RWPE2 (cell line): ENCODE data around the gene GTPBP6.
A peak's percentile ranks its signal among the peaks of the same experiment; 100 is the strongest.

ENCODE experiments used
- ATAC-seq: fragments of 200-7000 bp; cut with Tn5 transposase; 3 replicates; pipeline ENCODE4 v1.9.1; 2021; ENCODE audit warnings: low read depth
- DNase-seq: peaks from one replicate; pipeline ENCODE4 v3.0.0-alpha.2; 2020; ENCODE audit warnings: low spot score
- H3K27ac ChIP-seq: fragments of 450-650 bp; 2 replicates; pipeline ENCODE4 v1.5.1; 2017; ENCODE audit warnings: mild to moderate bottlenecking; ENCODE audit not compliant: poor library complexity, severe bottlenecking
- H3K27me3 ChIP-seq: fragments of 250-450 bp; sonication (Bioruptor Pico); 2 replicates; pipeline ENCODE4 v1.5.1; 2021; ENCODE audit warnings: mild to moderate bottlenecking, moderate library complexity; ENCODE audit not compliant: insufficient read depth, poor library complexity, severe bottlenecking
- H3K36me3 ChIP-seq: fragments of 250-450 bp; sonication (Bioruptor Pico); 2 replicates; pipeline ENCODE4 v1.5.1; 2020; ENCODE audit warnings: low read depth, mild to moderate bottlenecking, moderate library complexity
- H3K4me1 ChIP-seq: fragments of 250-450 bp; sonication (Bioruptor Pico); 2 replicates; pipeline ENCODE4 v1.5.1; 2021; ENCODE audit warnings: mild to moderate bottlenecking, moderate library complexity; ENCODE audit not compliant: insufficient read depth, poor library complexity, severe bottlenecking
- H3K4me3 ChIP-seq: fragments of 250-450 bp; sonication (Bioruptor Pico); 2 replicates; pipeline ENCODE4 v1.5.1; 2021; ENCODE audit warnings: mild to moderate bottlenecking, moderate library complexity; ENCODE audit not compliant: severe bottlenecking
- H3K9me3 ChIP-seq: fragments of 250-450 bp; sonication (Bioruptor Pico); 2 replicates; pipeline ENCODE4 v1.5.1; 2021; ENCODE audit warnings: mild to moderate bottlenecking, moderate library complexity; ENCODE audit not compliant: severe bottlenecking
- CTCF ChIP-seq: fragments of 450-650 bp; IDR thresholded peaks from one replicate; pipeline ENCODE4 v1.5.1; 2017; ENCODE audit warnings: mild to moderate bottlenecking, moderate library complexity; ENCODE audit not compliant: poor library complexity, severe bottlenecking

The GTPBP6 gene

GRCh38 chrX:291411-291901, 27.1 kb downstream of the GTPBP6 start:
- Histone ChIP-seq H3K27ac (no peak overlapping the region), H3K4me3 (no peak overlapping the region), H3K4me1 (peaks cover 5% of the 10 kb centered on the region), H3K36me3 (peaks cover 89% of the 10 kb centered on the region), H3K27me3 (no peaks in the 10 kb centered on the region), H3K9me3 (no peaks in the 10 kb centered on the region)
- DNase-seq: peak; percentile 68
- ATAC-seq: no peak
- TF ChIP-seq CTCF: no peak

- peaks cover 89% of the 10 kb centered on the region for H3K36me3 ChIP-seq
- no peak for TF ChIP-seq CTCF
- DNase-seq (peak; percentile 67), ATAC-seq (no peak)
- no peak overlapping the region for H3K4me3 ChIP-seq
- no peaks in the 10 kb centered on the region for H3K9me3 ChIP-seq
- H3K27ac ChIP-seq: no peak overlapping the region
- peaks cover 5% of the 10 kb centered on the region for H3K4me1 ChIP-seq
- no peaks in the 10 kb centered on the region for H3K27me3 ChIP-seq
These were observed 28.0 kb downstream of the GTPBP6 start for GRCh38 chrX:290476-291166.

GRCh38 chrX:288561-288991, 30.0 kb downstream of the GTPBP6 start:
- H3K4me1 ChIP-seq: peaks cover 5% of the 10 kb centered on the region
- H3K4me3 ChIP-seq: no peak overlapping the region
- peaks cover 88% of the 10 kb centered on the region for H3K36me3 ChIP-seq
- no peaks in the 10 kb centered on the region for H3K9me3 ChIP-seq
- H3K27me3 ChIP-seq: no peaks in the 10 kb centered on the region
- ATAC-seq (no peak), DNase-seq (peak; percentile 63)
- TF ChIP-seq CTCF: no peak
- H3K27ac ChIP-seq: no peak overlapping the region

GRCh38 chrX:287670-288069, 30.9 kb downstream of the GTPBP6 start:
- H3K27me3 ChIP-seq: no peaks in the 10 kb centered on the region
- H3K4me1 ChIP-seq: peaks cover 5% of the 10 kb centered on the region
- H3K36me3 ChIP-seq: peaks cover 78% of the 10 kb centered on the region
- ATAC-seq (peak; percentile 35; the same call in 2 of the 3 replicates), DNase-seq (peak; percentile 12)
- no peak for TF ChIP-seq CTCF
- H3K27ac ChIP-seq: no peak overlapping the region
- no peaks in the 10 kb centered on the region for H3K9me3 ChIP-seq
- no peak overlapping the region for H3K4me3 ChIP-seq

GRCh38 chrX:285076-285677, 33.4 kb downstream of the GTPBP6 start:
- Histone ChIP-seq H3K4me1 (peaks cover 5% of the 10 kb centered on the region), H3K36me3 (peaks cover 57% of the 10 kb centered on the region), H3K4me3 (no peak overlapping the region), H3K9me3 (no peaks in the 10 kb centered on the region), H3K27ac (no peak overlapping the region), H3K27me3 (no peaks in the 10 kb centered on the region)
- no peak for ATAC-seq
- no peak for TF ChIP-seq CTCF
- no peak for DNase-seq
